ENCODE data around the gene UCHL5.

GRCh38 chr1:193066606-193067005 lies 7.4 kb upstream of the UCHL5 start:
- TF ChIP-seq EZH2 (IDR thresholded peaks at IDR 0.05; ENCODE audit: insufficient read depth, poor library complexity, severe bottlenecking) = no peak
- no peak for TF ChIP-seq EZH2phosphoT487 (IDR thresholded peaks at IDR 0.05; ENCODE audit: insufficient read depth, low read depth)

Measured in GM23248 (cell line).